Inflammatory macrophage treated with lipopolysaccharide for 1 hour (primary cell): ENCODE data around the gene FRRS1L.

Source experiments
- DNase-seq, 2 donors: peaks; one replicate each; pipeline ENCODE4 v3.0.0-alpha.2; 2020 to 2022

The FRRS1L gene

DNA sequence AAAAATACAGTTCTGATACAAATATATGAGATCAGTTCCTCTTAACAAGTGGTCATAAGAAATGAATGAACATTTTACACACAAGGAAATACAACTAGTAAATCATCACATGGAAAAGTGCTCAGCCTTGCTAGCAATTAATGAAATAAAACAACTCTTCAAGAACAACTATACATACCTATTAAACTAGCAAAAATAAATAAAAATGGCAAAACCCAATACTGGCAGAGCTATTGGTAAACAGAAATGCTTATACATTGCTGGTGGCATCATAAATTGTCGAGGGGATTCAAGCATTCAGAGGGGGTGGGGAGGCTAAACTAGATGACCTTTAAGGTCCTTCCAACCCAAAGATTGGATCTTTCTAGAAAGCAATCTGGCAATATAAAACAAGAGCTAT is 5.9 kb upstream of the FRRS1L start:
- DNase-seq, result no peak

DNA sequence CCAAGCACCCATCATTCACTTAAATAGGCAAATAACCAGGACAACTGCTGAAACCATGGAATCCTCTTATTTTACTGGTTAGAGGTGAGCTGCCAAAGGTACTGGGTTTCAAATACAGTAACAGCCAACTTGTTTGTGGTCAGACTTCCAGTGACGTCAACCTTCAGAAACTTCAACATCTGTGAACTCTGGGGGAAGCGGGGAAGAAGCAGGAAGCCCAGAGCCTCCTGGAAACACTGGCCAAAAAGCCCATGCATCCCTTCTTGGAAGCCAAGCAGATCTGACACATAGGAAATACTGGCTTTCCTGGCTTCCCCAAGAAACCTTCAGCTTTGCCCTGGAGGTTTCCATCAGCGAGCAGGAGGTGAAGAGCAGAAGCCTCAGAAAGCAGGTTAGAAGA is 4.9 kb upstream of the FRRS1L start:
- DNase-seq, result no peak

DNA sequence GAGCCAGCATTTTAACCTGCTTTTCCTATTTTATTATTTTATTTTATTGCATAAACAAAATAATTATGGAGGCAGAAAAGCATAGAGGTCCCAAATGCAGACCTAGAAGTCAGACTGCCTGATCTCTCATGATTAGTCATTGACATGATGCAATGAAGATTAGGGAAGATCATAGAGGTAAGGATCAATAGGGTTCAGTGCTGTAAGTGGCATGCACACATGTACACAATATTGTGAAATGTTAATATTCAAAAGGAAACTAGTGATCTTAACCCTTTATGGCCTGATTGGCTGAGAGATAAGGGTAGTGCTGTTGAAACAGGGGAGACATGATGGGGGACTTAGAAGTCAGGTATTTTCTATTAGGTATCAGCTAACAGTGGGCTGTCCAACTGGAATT is 1.1 kb upstream of the FRRS1L start:
- DNase-seq, result no peak

DNA sequence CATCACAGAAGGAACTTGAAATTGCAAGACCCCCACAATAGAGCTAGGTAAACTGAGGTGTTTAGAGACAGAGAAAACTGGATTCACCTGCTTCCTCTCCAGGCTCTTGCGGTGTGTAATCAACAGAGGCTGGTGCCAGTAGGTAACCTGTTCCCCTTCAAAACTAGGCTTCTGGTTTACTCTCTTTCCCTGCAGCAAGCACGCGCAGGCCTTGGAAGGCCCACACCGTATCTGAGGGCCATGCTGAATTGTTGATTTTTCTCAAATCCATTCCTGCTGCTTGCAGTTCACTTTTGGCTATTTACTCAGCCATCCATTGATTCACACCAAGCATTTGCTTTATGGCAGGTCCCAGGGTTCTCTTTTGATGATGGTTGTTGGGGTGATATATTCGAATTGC is 667 bp upstream of the FRRS1L start:
- no peak for DNase-seq

DNA sequence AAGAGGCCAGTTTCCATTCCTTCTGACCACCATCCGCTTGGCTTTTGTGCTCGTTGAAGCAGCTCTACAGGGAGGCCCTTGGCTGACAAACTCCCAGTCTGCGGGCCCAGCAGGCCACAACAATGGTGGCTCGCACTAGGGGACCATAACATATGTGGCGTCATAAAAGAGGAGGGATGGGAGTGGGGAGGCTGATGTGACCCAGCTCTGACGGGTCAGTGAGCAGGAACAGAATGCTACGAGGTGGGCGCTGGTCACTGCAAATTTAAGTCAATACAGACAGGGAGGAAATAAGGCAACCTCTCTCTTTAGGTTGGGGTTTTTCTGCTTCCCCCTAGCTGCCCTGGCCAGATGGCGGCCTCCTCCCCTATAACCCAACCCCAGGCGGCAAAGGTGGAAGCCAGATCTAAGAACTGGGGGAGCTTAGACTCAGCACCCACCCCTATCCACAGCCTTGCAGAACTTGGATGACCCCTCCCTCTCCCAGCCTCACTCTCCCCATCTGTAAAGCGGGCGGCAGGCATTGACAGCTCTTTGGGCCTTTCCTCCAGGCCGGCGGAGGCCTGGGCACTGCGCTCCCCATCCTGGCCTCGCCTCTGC is 778 bp downstream of the FRRS1L start:
- no peak for DNase-seq

DNA sequence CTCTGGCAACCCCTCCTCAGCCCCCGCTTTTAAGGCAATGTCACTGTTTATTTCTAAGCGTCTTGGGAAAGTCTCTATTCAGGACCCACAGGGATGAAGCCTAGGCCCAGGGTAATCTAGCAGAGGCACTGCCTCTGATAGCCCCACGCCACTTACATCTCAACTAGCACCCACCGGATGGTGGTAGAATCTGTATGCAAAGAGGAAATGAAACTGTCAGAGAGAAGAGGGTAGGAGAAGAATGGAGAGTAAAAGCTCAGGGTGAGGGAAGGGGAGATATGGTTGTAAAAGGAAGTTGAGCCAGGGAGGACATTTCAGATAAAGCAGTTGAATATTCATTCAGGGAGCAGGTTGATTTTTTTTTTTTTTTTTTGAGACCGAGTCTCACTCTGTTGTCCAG is 3.0 kb downstream of the FRRS1L start:
- DNase-seq, result no peak

DNA sequence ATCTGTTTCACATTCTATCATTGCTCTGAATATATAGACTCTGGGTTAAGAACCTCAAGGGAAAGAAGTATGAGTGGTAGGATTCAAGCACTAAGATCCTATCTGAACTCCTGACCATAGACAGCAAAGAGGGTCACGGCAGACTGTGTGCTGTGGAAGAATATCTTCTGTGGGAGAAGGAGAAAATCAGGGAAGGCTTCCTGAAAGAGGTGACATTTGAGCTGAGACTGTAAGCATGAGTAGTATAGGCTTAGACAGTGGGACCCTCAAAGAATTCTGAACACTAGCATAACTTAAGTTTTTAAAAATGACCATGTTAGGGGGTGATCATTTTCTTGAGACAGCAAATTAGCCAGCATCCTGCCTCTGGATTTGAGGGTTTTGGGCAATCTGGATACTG is 3.9 kb downstream of the FRRS1L start:
- DNase-seq, result no peak

DNA sequence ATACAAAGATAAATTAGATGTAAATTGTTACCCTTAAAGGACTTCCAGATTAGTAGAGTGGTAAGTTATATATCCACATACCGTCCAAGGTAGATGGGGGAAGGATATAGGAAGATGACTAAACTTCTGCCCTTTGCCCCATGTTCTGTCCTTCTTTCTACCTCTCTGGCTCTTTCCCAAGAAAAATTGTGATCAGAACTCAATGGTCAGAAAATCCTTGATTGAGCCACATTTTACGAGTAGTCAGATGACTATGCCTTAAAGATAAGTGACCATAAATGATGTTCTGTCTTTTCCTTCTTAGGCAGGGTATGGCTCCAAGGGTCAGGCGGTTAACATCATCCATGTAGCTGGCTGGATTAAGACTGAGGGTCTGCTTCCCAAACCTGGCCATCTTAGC is 4.4 kb downstream of the FRRS1L start:
- DNase-seq, result no peak

DNA sequence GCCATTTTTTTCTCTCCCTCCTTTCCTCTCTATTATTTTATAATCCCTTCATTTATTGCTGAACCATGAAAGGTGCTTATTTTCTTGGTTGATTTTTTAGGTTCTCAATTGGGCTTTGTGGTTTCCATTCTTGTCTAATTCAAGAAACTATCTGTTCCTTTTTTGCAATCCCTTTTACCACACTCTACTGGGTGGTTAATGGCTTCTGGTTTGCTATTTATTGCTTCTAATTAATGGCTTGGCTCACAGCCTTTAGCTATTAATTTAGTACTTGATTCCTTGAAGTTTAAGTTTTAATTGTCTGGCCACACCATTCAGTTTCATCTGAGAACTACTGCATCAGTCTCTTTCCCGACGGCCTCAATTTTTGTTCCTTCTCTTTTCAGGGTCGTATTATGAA is 5.6 kb downstream of the FRRS1L start:
- DNase-seq, result no peak

DNA sequence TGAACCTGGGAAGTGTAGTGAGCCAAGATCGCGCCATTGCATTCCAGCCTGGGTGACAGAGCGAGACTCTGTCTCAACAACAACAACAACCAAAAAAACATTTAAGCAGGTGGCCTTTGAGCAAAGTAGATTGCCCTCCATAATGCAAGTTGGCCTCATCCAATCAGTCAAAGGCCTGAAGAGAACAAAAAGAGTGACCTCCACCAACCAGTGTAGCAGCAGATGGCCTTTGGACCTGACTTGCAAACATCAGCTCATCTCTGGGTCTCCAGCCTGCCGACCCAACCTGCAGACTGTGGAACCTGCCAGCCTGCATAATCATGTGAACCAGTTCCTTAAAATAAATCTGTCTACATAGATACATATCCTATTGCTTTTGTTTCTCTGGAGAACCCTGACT is 7.5 kb downstream of the FRRS1L start:
- no peak for DNase-seq

DNA sequence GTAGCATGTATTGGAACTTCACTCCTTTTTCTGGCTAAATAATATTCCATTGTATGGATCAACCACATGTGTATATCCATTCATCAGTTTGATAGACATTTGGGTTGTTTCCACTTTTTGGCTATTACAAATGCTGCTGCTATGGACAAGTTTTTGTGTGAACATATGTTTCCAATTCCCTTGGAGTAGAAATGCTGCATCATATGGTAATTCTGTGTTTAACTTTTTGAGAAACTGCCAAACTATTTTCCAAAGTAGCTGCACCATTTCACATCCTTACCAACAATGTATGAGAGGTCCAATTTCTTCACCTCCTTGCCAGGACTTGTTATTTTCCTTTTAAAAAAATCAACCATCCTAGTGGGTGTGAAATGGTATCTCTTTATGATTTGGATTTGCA is 8.4 kb downstream of the FRRS1L start:
- no peak for DNase-seq

DNA sequence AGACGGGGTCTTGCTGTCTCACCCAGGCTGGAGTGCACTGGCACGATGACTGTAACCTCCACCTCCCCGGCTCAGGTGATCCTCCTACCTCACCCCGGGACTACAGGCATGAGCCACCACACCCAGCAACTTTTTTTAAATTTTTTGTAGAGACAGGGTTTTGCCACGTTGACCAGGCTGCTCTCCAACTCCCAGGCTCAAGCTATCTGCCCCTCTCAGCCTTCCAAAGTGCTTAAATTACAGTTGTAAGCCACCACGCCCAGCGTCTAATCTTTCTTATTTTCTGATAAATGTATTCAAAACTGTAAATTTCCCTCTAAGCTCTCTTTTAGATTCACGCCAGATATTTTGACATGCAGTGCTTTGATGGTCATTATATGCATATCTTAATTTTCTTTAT is 10.3 kb downstream of the FRRS1L start:
- DNase-seq, result no peak

DNA sequence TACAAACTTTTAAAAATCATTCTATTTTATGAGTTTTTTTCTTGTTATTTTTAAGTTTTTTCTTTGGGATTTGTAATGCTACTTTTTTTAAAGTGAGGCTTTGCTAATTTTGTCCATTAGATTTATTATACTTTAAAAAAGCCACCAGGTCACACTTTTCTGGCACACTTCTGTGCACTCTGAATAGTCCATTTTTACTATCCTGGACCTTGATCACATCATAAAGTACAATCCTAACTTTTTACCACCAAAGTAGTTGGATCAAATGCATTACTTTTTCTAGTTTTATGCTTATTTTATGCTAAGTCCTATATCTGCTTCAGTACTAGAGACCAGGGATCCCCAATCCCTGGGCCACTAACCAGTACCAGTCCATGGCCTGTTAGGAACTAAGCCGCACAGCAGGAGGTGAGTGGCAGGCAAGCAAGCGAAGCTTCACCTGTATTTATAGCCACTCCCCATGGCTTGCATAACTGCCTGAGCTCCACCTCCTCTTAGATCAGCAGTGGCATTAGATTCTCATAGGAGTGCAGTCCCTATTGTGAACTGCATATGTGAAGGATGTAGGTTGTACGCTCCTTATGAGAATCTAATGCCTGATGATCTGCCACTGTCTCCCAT is 16.0 kb downstream of the FRRS1L start:
- DNase-seq, result no peak

DNA sequence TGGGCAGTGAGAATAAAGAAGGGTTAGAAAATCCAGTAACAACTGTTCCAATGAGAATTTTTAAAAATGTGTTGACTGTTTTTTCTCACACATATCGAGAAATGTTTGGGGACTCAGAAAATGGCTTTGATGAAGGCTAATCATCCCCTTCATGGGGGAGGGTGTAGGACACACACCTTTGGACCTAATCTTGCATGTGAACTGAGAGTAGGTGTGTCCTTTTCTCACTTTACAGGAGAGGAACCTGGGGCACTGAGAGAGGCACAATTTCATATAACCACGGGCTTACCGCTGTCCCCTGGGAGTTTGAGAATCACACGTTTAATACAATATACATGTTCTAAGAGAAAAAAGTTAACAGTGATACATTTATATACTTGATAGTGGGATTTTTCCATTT is 17.3 kb downstream of the FRRS1L start:
- DNase-seq, result no peak

DNA sequence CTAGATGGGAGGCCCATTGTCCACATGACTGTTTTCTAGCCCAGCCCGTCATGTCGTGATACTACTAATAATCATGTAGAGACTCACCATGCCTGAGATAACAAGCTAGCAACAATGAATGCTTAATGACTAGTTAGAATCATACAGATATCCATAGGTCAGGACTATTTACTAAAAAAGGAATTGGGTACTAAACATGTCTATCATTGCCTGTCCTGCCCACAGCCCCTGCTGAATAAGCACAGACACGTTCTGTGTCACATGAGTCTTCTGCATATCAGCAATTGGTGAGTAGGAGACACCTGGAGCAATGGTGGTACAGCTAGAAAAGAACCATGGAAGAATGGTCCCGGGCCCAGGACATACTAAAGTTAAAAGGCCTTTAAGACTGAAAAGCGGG is 18.0 kb downstream of the FRRS1L start:
- no peak for DNase-seq

DNA sequence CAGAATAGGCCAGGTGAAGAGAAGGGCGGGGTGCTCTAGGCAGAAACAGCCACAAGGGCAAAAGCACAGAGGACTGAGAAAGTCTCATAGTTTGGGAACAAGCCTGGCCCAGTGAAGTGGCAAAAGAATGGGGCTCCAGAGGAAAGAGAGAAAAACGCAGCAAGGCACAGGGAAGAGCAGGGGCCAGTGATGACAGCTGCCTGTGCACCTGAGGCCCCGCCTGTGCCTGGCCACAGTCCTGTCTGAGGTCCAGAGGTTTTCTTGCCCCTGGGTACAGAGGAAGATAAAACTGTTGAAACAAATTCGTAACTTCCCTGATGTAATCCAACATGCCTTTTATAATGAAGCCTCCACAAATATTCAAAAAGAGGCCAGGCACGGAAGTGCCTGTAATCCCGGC is 22.0 kb downstream of the FRRS1L start:
- no peak for DNase-seq

DNA sequence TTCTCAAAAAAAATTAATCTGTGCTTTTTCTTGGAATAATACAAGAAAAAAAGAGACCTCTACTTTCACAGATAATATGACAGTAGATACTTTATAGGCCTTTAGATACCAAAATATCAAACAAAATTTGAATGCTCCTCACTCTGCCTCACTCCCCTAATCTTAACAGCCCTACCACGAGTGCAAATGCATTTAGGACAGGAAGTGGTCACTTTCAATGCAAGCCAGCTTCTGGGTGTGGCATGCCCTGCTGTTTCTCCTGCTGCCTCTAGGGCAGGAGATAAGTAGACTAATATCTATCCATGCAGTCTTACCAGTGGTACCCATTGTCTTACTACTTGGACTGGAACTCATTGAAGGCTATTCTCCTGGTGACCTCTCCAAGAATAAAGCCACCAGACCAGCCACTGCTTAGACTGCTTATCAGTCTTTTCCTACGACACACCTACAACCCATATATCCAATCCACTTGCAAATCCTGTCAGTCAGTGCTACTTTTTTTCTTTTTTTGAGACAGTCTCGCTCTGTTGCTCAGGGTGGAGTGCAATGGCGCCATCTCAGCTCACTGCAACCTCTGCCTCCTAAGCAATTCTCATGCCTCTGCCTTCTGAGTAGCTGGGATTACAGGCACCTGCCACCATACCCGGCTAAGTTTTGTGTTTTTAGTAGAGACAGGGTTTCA is 23.0 kb downstream of the FRRS1L start:
- peak in 1 of 2 donors; percentile 37 for DNase-seq

DNA sequence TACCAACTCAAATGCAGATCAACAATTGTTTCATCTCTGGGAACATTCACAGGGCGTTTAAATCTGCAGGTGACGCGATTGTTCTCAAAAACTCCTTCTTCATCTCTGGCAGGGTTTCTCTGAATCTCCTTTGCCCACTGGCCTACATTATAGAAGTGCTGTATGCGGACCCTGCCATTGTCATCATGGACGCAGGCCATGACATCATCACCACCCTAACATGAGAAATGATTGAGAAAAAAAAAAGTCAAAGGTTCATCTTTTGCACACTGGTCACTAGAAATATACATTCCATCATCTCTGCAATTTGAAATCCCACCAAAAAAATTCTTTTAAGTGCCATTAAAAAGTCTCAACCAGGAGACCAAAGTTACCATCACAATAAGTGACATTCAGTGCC is 25.7 kb downstream of the FRRS1L start:
- DNase-seq, result no peak

DNA sequence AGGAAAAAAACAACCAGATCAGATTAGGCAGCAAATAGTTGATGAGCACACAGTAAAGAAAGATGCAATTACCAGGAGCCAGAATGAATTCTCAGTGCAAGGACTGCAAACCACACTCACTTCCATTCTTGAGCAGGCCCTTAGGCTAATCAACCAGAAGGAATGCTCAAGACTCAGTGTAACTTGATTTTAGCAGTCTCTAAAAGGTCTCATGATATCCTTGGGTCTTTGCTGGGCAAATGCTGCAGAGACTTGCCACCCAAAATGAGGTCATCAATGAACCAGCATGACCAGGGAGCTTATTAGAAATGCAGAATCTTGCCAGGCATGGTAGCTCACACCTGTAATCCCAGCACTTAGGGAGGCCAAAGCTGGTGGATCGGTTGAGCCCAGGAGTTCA is 27.2 kb downstream of the FRRS1L start:
- no peak for DNase-seq

DNA sequence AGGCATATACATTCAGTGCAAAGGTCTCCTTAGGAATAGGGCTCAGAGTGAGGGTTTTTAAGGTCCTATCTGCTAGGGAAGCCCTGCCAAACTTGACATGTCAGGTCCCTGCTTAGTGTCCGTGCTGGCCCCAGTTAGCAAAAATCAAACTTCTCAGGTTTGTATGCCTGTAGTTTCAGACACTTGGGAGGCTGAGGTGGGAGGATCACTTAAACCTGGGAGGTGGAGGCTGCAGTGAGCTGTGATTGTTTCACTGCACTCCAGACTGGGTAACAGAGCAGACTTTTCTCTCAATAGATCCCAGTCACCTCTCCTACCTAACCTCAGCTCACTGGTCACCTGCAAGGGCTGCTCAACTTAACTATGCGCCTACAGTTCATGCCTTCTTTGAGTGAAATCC is 28.6 kb downstream of the FRRS1L start:
- no peak for DNase-seq

DNA sequence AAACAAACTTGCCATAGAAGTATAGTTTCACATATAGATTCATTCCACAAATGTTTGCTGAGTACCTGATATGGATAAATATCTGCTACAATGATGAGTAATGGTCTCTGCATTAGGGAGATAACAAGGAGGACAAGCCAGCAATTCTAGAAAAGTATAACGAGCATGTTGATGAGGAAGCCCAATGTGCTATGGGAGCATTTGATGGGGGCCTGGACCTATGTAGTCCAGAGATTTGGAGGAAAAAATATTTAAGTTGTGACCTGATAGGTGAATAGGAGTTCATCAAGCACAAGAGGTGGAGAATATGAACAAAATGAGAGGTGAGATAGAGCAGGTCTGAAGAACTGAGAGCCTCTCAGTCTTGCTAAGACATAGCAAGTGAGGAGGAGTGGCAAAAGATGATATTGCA is 32.9 kb downstream of the FRRS1L start:
- DNase-seq, result no peak

DNA sequence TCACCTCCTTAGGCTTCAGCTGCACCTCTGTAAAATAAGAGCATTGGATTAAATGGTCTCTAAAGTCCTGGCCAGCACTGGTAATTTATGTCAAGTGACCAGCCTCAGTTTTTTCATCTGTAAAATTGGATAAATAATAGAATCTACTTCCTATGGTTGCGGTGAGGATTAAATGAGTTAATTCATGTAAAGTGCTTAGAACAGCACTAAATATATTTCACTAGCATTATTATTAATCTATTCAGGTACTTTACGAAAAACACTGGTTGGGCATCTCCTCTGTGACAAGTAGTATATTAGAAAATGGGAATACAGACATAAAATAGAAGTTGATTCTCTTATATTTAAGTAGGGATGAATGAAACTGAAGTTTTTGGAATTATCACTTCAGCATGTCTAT is 33.5 kb downstream of the FRRS1L start:
- DNase-seq, result no peak

DNA sequence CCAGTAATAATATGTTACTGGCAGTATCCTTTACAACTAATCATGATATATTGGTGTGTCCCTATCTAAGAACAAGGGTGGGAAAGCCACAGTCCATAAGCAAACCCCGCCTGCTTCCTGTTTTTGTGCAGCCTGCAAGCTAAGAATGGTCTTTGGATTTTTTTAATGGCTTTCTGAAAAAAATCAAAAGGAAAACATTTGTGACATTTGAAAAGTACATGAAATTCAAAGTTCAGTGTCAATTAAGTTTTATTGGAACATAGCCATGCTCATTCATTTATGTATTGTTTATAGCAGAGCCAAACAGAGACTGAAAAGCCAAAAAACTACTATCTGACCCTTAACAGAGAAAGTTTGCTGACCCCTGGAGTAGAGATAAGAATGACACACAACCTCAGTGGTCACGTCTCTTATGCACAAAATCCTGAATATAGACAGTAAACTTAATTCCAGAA is 34.5 kb downstream of the FRRS1L start:
- DNase-seq, result no peak

DNA sequence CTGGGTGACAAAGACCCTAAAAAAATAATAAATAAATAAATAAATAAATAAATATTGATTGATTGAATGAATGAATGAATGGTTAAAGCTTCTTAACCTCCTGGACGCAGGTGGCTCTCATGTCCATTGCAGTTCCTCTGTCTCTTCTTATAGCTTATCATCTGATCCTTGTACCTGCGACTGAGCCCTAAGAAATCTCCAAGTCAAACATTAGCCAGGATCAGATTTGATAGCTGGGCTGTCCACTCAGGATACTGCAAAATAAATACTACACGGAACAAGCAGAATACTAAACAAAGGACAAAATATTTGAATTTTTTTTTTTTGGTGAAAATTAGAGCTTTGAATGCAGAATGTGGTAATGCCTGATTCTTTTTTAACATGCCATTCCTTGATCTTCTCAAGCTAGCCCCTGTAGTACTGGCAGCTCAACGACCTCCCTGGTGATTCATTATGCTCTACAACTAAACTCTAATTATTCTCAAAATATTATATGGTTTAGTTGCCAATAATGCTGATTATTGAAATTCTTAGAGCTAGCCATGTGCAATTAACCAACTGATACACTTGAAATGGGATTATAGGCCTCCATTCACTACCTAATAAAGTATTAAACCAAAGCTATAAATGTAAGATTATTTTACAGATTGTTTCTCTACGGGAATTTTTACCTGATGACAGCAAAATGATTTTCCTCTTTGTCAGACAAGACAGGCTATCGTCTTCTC is 37.4 kb downstream of the FRRS1L start:
- no peak for DNase-seq
